Astrocyte of the cerebellum (primary cell): Measurements from ENCODE around the gene PPM1G.

ENCODE experiments used
- DNase-seq: peaks from one replicate; pipeline ENCODE4 v3.0.0-alpha.2; 2011; ENCODE audit warnings: low read depth
- H3K4me3 ChIP-seq: 2 replicates; pipeline ENCODE4 v1.5.1; 2011; ENCODE audit warnings: mild to moderate bottlenecking, low read depth, low read length, moderate library complexity
- in situ Hi-C: cut with HindIII; loops from 2 replicates; pipeline ENCODE4 v1.10.0; 2017; ENCODE audit warnings: low sequenced_read_pairs
- TF ChIP-seq, protein P1 (sequence below): IDR thresholded peaks from 2 replicates; pipeline ENCODE4 v1.5.1; 2012; ENCODE audit warnings: low read length, low read depth, moderate library complexity, mild to moderate bottlenecking; ENCODE audit errors: missing control alignments

The PPM1G gene

DNA sequence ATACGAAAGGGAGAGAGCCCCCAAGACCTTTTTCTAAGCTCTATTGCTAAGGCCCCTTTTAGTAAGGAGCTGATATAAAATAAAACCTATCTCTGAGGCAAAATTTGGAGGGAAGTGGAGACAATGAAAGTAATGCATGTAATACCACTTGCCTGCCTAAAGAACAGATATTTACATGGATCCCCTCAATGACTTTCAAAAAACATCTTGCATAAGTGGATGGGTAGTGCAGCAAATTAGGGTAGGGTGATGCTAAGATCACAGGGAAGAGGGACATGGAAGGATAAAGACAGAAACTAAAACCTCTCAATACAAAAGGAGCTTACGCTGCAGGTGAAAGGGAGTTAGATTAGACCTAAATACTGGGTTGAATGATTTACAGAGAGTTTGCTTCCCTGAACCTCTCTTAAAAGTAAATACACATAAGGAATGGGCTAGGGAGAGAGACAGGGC lies 30.0 kb downstream of the PPM1G start:
- TF ChIP-seq, protein P1, sequence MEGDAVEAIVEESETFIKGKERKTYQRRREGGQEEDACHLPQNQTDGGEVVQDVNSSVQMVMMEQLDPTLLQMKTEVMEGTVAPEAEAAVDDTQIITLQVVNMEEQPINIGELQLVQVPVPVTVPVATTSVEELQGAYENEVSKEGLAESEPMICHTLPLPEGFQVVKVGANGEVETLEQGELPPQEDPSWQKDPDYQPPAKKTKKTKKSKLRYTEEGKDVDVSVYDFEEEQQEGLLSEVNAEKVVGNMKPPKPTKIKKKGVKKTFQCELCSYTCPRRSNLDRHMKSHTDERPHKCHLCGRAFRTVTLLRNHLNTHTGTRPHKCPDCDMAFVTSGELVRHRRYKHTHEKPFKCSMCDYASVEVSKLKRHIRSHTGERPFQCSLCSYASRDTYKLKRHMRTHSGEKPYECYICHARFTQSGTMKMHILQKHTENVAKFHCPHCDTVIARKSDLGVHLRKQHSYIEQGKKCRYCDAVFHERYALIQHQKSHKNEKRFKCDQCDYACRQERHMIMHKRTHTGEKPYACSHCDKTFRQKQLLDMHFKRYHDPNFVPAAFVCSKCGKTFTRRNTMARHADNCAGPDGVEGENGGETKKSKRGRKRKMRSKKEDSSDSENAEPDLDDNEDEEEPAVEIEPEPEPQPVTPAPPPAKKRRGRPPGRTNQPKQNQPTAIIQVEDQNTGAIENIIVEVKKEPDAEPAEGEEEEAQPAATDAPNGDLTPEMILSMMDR = no peak
- peak overlapping the region; percentile 61 for H3K4me3 ChIP-seq
- in situ Hi-C loops = no loop called here
- DNase-seq = no peak

DNA sequence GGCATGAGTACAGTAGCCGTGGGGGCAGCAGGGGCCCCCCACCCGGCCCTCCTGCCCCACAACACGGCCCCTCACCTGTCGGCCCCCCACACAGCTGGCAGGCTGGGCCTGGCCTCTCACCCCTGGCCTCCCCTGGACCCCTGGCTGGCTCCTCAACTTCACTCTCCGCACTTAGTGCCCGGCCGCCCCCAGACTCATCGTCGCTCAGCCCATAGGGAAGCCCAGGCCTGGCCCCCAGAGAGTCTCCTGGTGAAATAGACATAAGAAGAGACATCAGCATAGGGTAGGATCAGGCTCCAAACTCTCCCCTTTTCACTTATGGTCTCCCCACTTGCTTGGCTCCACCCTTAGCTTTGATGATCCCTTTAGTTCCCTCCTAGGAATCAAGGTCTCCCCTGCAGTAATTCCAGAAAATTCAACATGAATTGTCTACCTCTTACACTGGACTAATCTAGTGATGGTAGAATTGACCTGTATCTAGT lies 30.5 kb downstream of the PPM1G start:
- H3K4me3 ChIP-seq = peak overlapping the region; percentile 61
- in situ Hi-C loops = no loop called here
- no peak for DNase-seq
- TF ChIP-seq, protein P1 = no peak

DNA sequence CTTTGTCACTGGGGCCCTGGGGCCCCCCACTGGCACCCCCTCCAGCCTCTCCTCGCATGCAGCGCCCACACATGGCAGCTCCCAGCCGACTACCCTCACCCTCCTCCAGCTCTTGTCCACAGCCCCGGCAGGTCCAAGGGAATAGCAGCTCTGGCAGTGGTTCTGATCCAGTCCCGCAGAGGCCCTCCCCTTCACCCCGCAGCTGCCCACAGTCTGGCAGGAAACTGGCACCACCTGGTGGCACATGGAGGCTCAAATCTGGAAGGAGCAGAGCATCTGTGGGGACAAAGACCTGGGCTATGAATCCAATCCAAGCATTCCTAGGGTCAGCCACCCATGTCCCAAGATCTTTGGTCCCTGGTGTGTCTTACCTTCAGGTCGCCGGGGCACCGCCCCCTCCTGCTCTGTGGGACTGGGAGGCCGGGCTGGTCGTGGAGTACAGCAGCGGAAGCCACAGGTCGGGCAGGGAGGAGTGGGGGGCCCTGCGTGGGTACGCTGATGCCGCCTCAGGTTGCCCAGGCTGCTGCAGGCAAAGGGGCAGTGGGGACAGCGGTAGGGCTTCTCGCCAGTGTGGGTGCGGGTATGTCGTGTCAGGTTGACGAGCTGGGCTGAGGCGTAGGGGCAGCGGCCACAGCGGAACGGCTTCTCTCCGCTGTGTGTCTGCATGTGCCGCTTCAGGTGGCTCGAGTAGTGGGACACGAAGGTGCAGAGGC lies 31.1 kb downstream of the PPM1G start:
- TF ChIP-seq, protein P1 = no peak
- H3K4me3 ChIP-seq = no peak overlapping the region
- no peak for DNase-seq
- in situ Hi-C loops = no loop called here

DNA sequence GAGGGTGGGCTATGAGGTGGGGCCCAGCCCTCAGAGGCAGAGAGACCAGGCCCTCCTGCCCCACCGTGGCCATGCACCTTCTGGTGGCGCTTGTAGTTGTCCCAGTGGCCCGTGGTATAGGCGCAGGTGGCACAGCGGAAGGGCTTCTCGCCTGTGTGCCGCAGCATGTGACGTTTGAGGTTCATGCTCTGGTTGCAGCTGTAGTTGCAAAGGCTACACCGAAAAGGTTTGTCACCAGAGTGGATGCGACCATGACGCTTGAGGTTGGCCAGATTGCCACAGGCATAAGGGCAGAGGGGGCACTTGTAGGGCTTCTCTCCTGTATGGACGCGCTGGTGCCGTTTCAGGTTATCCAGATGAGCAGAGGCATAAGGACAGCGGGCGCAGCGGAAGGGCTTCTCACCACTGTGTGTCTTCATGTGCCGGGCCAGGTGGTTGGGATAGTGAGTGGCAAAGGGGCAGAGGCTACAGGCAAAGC lies 31.7 kb downstream of the PPM1G start:
- in situ Hi-C loops = no loop called here
- no peak for DNase-seq
- TF ChIP-seq, protein P1 = no peak
- no peak overlapping the region for H3K4me3 ChIP-seq

DNA sequence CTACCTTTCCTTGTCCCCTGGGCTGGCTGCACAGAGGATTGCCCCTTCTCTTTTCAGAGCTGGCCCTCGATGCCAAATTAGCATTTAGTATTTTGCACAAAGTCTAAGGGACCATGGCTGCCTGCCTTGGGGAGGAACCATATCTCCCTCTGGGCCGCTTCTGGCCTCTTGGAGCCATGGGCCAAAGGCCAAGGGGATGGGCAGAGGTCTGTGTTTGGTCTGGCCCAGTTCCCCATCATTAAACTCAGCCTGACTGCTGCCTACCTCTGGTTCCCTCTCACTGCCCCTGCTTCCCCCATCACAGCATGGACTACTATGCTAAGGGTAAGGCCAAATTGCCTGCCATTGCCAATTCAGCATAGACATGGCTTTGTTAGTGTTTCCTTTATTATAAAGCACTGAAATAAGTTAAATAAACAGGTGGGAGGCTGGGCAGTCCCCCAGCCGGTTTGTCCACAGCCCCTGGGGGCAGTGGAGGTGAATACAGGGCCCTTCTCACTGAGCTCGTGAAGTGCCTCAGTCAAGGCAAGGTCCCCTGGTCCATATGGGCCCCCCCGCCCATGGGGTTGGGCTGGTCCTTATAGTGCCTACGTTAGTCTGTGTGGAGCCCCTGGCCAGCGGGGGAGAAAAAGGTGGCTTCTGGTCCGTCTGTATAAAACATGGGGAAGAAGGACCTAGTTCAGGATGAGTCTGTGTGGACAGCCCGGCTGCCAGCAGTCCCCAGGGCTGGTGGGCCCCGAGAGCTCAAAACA lies 32.3 kb downstream of the PPM1G start:
- no peak for DNase-seq

More for the DNA sequence above, 32.3 kb downstream of the PPM1G start:
- H3K4me3 ChIP-seq = no peak overlapping the region
- in situ Hi-C loops = no loop called here
- TF ChIP-seq, protein P1 = no peak
